ENCODE results near the gene MDP1.

MDP1 gene

DNA sequence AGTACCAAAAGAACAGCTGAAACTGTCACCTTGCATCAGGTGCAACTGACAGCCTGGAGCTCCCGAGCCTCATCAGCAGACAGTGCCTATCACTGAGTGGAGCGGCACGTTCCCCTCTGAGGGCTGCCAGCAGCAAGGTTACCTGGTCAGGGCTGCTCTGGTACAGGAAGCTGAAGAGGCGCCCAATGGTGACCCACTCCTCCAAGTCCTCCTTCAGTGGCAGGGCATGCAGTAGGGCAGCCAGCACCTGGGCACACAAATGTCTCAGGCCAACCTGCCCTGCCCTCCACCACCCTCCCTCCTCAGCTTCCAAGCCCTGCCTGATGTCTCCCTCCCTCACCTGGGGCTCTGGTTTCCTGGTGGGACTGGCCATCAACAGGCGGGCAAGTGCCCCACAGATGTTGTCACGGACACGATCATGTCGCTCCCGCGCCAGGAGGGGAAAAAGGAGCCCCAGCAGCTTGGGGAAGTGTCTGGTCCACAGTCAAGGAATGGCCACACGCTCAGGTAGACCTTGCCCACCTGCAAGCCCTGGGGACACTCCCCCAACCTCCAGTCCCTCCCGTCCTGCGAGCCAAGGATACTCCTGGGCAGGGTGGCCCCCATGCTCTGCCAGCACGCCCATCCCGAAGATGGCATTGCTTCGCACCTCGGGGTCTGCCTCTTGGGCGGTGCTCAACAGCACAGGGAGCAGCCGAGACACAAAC lies 34.3 kb downstream of the MDP1 start:
- DNase-seq (ENCODE audit: low read depth in 2 of 2), result no peak

- no peak for DNase-seq (ENCODE audit: low read depth in 2 of 2)
Observed at GRCh38 chr14:24179961-24180796, 35.7 kb downstream of the MDP1 start.

DNA sequence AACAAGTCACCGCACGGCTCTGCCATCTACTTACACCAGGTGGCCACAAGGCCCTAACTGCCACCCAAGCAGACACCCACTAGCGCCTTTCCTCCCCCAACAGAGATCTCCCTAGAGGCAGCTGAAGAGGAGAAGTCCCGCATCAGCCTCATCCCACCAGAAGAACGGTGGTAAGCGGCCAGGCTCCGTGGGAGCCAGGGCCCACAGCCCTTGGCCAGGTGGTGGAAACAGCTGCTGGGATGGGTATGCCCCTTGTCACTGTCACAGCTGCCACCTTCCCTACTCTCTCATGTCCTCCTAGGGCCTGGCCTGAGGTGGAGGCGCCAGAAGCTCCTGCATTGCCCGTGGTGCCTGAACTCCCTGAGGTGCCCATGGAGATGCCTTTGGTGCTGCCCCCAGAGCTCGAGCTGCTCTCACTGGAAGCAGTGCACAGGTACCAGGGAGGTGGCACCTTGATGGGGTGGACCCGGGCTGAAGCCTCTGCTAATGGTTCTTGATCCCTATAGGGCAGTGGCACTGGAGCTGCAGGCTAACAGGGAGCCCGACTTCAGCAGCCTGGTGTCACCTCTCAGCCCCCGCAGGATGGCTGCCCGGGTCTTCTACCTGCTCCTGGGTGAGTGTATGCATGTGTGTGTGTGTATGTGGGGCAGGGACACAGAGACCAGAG lies 36.4 kb downstream of the MDP1 start:
- DNase-seq (ENCODE audit: low read depth in 2 of 2), result no peak

DNA sequence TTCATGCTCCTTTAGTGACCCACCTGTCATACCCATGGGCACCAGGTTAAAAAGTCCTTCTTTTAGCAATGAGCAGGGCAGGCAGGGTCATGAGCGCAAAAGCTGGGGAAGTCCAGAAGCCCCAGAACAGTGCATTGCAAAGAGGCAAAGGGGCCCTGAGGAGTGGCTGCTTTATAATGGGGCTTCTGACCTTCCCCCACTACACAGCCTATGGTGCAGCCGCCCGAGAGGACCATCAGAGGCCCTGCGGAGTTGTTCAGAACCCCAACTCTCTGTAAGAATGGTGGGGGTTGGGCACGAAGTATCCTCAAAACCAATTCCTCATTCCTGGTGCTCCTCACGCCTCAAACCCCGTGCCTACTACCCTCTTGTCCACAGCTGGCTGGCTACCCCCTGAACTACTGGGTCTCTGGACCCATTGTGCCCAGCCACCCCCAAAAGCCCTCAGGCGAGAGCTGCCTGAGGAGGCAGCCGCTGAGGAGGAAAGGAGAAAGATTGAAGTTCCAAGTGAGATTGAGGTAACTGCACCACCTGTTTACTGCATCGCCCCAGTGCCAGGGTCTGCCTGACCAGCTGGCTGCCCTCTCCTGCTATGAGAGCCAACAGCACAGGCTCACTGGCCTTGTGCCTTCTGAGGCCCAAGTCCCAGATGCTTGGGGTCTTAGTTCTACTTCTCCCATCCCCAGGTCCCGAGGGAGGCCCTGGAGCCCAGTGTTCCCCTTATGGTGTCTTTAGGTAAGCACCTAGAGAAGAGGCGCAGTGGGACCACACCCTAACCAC lies 37.3 kb downstream of the MDP1 start:
- DNase-seq (ENCODE audit: low read depth in 2 of 2), result no peak

- DNase-seq (ENCODE audit: low read depth in 2 of 2), result no peak
Observed at GRCh38 chr14:24177891-24178290, 38.0 kb downstream of the MDP1 start.

DNA sequence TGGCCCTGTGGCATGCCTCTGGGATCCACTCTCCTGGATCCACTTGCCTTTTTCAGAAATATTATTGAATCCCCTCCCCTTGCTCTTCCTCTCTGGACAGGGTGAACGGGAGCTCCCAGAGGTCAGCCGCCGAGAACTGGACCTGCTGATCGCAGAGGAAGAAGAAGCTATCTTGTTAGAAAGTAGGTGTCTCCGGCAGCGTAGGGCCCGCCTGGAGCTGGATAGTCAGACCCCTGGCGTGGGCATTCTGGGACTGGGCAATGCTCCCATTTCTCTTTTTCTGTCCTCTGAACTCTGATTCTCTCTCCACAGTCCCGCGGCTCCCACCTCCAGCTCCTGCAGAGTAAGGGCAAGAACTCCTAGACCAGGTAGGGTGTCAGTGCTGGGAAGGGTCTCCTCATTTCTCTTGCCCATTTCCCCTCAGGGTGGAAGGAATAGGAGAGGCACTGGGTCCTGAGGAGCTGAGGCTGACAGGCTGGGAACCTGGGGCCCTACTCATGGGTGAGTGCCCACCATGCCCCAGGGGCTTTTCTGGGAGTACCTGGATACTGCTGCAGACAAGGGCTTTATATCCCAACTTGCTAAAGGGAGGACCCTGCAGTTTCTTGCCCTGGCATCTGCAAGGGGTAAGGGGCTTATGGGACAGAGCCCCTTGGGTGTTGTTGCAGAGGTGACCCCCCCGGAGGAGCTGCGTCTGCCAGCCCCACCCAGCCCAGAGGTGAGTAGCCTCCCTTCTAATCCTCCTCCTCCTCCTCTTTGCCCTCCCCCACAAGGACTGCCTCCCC lies 38.6 kb downstream of the MDP1 start:
- DNase-seq (ENCODE audit: low read depth in 2 of 2), result no peak

GRCh38 chr14:24176599-24176998 lies 39.3 kb downstream of the MDP1 start:
- DNase-seq (ENCODE audit: low read depth in 2 of 2), result no peak

GRCh38 chr14:24172871-24173281 lies 43.0 kb downstream of the MDP1 start:
- no peak for DNase-seq (ENCODE audit: low read depth in 2 of 2)

GRCh38 chr14:24172261-24172860 lies 43.5 kb downstream of the MDP1 start:
- DNase-seq (ENCODE audit: low read depth in 2 of 2), result no peak

- peak; percentile 51 to 65 for DNase-seq (ENCODE audit: low read depth in 2 of 2)
Observed at GRCh38 chr14:24171422-24172260, 44.2 kb downstream of the MDP1 start, which contains the start of gene REC8. REC8 (plus strand) TSS chr14:24172080; CDS start chr14:24172553, 473 bp downstream.

DNA sequence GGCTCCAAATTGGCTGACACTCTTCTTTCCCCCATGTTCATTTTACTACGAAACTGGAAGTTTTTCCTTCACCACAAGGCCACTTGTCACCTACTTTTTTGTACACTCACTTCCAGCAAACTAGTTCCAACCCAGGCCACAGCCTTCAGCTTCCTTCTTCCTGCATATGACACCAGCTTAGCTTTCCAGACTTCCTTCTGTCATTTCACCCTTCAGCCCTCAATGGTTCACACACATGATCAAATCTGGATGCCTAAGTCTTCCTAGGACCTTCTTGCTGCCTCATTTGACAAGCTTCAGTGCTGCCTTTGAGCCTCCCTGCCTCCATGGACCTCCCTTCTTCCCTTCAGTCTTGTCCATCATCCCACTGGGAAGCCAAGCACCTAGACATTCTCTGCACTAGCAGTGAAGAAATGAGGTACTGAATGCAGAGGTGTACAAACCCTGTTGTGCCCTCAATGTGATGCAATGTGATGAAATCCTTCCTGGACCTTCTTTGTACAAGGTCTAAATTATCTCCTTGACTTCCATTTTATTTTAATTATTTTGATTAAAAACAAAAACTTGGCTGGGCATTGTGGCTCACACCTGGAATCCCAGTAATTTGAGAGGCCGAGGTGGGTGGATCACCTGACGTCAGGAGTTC lies 48.3 kb downstream of the MDP1 start:
- DNase-seq (ENCODE audit: low read depth in 2 of 2), result no peak

GRCh38 chr14:24165785-24166184 lies 50.1 kb downstream of the MDP1 start:
- DNase-seq (ENCODE audit: low read depth in 2 of 2), result no peak

GRCh38 chr14:24164518-24164991 lies 51.3 kb downstream of the MDP1 start:
- DNase-seq (ENCODE audit: low read depth in 2 of 2), result no peak
